H54 (cell line): ENCODE data around the gene TCF7.

Experiments
- DNase-seq: peaks from one replicate; pipeline ENCODE4 v3.0.0; 2011; ENCODE audit warnings: low spot score, mixed read lengths; ENCODE audit not compliant: insufficient read length
- FAIRE-seq: peaks from 3 replicates; lab custom pipeline; 2011; peaks lifted over from hg19 to GRCh38; lab: Jason Lieb, UNC
- POLR2A ChIP-seq: IDR thresholded peaks from 2 replicates; pipeline ENCODE4 v1.6.1; 2011; ENCODE audit warnings: low read depth, mild to moderate bottlenecking, low read length

Gene TCF7

DNA sequence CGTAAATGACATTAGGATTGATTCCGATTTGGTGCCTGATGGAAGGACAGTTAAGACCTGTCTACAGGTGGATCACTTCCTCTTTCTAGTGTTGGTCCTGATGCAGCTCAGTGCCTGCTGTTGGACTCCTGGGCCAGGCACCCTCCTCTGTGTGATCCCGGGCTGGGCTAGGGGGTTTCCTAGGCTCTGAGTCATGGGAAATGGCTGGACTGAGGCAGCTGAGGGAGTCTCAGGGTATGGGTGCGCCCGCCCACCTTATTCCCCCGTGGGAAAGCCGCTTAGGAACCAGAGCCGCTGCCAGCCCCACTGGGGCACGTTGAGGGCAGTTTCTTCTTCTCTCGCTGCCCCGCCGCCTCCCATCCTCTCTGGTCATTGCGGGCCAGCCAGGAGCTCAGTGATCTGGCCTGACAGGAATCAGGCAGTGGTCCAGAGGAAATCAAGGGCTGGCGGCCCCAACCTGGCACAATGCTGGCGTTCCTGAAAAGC is 12.9 kb downstream of the TCF7 start:
- DNase-seq (no peak), FAIRE-seq (no peak)
- no peak for TF ChIP-seq POLR2A

DNA sequence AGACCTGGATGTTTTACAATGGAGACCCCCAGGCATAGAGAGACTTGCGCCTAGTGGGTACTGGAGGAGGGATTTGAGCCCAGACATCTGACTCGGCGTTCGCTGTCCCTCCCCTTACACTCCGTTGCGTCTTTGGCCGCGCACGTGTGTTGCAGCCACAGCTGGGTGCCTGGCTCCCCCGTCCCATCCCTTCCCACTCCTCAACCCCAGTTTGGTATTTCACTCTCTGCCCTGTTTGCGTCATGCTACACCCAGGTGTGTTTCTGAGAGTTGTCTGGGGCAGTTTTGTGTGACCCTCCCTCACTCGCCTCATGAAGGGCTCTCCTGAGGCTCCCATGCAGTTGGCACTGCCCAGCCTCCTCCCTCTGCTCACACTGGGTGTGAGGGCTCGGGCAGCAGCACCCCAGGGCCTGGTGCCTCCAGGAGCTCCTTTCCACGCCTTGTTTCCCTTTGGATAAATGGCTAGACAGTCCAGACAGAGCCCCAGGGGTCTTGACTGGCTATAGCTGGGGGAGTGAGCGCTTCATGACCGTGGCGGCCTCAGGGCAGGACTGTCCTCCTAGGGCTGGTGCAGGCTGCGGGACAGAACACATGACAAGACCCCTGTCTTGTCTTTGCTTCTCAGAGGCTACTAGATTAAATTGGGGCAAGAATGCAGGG is 13.6 kb downstream of the TCF7 start:
- no peak for DNase-seq
- no peak for FAIRE-seq
- TF ChIP-seq POLR2A: no peak

DNA sequence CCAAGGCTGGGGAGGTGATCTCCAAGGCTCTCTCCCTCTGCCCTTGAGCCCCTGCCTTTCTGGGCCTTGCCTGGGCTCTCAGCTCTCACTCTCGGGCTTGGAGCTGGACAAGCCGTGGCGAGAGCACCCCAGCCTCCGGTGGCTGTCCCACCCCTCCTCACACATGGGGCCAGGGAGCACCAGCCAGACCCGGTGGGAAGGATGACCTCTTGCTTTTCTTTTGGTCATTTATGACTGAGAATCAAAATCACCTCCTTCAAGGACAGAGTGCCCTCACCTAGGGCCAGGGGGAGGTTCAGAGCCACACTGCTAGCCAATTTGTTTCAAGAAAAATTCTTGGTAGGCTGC is 14.1 kb downstream of the TCF7 start:
- DNase-seq (no peak), FAIRE-seq (no peak)
- TF ChIP-seq POLR2A: no peak

DNA sequence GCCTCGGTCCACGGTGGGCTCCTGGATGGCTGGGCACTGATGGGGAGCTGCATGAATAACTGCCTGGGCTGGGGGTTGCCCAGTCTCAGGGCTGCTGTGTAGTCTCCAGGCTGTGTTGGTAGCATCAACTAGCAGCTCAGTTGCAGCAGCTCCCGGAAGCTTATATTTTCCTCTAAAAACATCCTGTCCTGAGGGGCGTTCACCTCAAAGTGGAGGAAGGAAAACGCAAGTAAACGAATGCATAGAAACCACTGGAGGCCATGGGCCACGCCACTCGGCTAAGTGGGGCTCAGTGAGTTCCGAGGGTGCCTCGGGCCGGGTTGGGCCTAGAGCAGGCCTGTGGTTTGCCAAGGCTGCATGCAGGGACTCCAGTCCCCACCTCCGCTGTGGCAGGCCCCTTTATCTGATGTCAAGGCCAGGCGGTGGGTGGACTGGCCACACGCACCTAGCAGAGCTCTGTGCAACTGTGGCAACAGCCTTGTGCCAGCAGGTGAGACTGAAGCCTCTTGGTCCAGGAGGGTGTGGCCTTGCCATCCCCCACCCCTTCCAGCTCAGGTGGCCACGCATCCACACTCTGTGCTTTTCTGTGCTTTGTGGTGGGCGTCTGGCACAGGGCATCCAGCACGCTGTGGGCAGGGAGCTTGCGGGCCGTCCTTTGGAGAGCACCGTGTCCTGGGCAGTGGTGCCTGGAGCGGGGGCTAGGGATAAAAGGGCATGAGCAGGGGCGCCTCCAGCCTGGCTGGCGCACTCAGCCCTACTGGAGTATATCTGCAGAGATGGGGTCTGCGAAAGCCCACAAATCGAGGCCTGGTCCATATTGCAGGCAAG is 15.1 kb downstream of the TCF7 start:
- TF ChIP-seq POLR2A: no peak
- FAIRE-seq (no peak), DNase-seq (no peak)

DNA sequence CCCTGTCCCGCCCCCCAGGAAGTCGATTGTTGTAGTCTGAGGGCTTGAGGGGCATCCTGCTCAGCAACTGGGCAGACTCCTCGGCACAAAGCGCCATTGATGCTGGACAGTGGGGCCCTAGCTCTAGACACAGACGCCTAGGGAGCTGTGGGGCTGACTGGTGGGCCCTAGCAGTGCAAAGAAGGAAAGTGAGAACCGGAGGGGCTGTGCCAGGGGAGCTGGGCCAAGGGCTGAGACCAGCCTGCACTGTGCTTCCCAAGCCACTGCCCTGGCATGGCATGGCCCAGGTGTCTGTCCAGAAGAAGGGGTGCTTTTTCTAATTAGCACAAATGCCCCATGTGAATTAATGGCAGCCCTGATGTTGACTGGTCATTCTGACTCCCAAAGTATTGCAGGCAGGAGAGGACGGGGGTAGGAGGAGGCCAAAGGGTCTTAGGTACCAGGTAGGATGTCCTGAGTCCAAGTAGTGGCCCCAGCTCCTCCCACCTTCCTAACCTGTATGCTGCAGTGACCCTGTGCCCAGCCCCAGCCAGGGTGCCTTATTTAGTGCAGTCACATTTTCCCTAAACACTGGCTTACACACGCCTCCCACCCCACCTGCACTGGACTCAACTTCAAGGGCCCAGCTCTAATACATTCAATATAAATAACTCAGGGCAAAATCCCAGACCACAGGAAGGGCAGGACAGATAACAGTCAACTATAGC is 15.9 kb downstream of the TCF7 start:
- FAIRE-seq (no peak), DNase-seq (no peak)
- TF ChIP-seq POLR2A: no peak

DNA sequence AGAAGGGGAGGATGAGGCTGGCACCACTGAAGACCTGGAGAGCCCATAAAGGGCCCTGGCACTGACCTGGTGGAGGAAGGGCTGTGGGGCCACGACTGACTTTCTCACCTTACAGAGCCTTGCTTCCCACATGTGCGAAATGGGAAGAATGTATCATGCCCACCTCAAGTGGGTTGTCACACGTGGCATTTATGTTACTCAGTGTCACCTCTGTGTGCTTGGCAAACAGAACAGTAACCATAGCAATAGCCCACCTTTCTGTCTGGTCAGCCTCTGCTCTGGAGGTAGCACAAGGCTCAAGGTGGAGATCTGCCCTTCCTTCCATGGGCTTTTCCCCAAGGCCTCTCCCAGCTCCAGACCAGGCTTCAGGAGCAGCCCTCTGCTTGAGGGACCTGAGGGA is 16.7 kb downstream of the TCF7 start:
- DNase-seq: no peak
- FAIRE-seq: no peak
- TF ChIP-seq POLR2A: no peak

DNA sequence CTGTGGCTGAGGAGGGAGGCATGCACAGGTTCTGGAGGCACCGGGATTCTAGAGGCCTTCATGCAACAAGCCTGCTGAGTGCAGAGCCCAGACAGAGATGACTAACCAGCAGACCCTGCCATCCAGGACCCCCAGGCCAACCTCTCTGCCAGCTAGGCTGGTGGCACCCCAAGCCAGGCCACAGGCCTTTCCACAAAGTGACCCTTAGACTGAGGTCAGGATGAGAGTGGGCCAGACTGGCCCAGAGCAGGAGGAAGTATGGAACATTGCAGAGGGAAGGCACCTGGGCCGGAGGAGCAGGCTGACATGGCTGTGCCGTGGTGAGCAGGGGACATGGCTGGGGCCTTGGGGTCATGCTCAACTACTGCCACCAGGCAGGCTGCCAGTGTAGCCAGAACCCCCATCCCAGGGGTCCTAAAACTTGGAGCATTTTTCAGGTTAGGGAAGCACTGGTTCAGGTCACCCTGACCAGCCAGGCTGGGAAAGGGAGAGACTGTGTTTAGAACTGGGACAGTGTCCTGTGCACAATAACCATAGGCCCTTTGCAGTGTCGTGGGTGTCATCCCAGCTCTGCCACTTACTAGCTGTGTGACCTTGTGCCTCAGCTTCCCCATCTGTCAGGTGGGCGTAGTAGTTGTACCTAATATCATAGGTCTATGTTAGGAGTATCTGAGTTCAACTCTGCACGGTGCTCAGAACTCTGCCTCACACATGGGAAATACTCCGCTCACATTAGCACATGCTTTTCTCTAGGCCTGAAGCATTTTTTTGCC is 17.3 kb downstream of the TCF7 start:
- DNase-seq: no peak
- no peak for TF ChIP-seq POLR2A
- FAIRE-seq: no peak

DNA sequence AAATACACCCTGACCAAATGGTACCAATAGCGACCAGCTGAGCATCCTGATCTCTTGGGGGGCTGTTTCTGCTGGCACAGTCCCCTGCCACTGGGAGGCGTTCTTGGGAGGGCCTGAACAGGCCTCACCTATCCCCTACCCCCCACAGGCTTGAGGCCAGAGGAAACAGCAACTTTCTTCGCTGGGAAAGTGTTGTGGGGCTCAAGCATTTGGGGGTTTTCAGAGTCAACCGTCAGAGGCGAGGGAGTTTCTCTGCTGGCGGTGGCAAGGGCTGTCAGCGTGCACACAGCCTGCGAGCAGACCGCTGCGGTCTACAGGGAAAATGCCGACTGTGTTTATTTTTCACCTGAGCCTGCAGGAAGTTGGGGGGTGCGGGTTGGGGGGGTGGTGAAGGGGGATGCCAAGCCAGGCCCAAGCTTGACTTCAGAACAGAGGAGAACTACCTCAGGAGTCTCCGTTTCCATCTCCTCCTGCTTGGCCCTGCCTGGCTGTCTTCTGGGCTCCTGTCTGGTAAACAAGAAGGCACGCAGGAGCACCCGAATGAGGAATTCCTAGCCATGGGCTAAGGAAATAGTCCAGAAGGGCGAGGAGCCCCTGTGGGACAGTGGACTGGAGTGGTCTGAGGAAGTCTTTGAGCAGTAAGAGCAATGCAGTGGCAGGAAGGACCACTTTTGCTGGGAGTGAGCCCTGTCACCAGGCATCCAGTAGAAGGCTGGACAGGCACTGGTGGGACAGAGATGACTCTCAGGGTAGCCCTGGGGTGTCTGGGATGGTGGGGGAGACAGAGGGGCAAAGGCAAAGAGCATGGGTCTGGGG is 18.1 kb downstream of the TCF7 start:
- FAIRE-seq (no peak), DNase-seq (no peak)
- TF ChIP-seq POLR2A: no peak

DNA sequence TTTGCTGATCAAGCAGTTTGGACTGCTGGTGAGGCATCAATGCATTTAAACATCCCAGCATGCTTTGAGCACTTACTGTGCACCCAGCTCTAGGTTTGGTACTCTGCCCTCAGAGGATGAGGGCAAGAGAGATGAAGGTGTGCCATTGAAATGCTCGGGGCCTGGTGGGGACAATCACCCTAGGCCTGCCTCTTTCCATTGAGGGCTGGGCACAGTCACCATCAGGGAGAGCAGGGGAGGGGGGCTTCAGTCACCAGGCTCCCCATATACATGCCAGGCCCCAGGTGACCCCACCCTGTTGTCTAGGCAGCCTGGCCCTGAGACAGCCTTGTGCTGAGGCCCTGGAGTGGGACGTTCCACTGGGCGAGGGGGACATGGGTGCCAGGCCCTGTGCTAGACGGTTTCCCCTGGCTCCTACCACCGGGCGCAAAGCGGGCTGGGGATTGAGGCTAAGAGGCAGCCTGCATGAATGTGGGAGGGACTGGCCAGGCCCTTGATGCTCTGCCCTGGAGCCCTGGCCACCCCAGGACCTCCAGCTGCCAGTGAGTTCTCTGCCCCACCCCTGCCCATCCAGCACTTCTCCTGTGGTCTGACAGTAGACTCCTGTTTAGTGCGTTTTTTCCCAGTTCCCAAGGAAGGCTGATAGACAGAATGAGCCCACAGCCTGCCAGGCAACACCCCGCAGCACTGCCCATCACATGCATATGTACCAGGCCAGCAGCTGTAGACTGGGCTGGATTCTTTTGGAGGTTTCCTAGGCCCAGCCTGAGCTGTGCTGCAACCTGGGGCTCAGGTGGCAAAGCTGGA is 18.9 kb downstream of the TCF7 start:
- FAIRE-seq: no peak

DNA sequence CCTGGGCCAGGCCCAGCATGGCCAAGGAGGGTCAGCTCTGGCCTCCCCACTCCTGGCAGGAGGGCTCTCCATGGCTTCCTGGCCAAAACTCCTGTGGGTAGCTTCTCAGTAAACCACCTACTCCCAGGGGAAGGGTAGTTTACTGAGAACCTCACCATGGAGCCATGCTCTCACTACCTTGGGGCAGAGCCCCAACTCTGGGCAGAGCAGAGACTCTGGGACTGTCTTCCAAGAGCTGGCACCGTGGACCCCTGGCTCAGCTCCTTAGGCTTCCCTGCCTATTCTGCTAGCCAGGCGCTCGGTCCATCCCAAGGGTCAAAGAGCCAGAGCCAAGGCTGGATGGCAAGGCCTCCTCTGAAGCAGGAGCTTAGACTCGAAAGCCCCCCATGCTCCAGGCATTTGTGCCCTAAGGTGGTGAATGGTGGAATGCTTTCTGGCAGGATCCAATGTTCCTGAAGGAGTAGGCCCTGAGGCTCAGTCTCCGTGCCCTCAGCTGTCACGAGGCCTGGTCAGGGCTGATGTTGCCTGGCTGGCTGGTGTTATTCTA is 19.6 kb downstream of the TCF7 start:
- no peak for DNase-seq
- TF ChIP-seq POLR2A: no peak
- FAIRE-seq: no peak

More for the DNA sequence above, 18.9 kb downstream of the TCF7 start:
- no peak for DNase-seq
- no peak for TF ChIP-seq POLR2A

DNA sequence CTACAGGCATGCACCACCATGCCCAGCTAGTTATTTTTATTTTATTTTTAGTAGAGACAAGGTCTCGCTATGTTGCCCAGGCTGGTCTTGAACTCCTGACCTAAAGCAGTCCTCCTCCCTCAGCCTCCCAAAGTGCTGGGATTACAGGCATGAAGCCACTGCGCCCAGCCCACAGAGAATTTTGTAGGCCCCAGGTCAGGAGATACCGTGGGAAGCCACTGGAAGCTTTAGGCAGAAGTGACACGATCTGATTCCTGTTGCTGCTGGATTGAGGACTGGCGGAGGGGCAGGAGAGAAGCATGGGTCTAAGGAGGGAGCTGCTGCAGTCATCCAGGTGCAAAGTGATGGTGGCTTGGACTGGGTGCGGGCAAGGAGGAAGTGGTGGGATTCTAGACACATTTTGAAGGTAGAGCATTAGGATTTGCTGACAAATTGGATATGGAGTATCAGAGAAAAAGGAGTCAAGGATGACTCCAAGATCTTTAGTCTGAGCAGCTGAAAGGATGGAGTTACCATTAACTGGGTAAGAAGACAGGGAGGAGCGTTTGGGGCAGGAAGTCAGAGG is 20.7 kb downstream of the TCF7 start:
- TF ChIP-seq POLR2A: no peak
- DNase-seq (no peak), FAIRE-seq (no peak)

DNA sequence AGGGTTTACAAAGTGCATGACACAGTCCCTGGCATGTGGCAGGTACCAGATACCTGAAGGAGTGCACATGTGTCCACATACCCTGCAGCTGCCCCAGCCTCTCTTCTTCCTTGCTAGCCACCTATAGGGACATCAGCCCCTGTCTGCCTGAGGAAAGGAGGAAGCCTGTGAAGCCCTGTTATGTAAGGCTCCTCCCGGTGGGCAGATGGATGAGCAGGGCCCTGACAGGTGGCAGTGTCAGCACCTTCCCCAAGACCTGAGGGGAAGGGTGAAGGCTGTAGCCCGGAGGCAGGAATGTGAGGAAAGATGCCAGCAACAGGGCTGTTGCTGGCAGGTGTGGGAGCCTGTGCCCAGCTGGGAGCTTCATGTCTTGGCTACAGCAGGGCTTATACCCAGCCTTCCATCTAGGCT is 21.7 kb downstream of the TCF7 start:
- no peak for FAIRE-seq
- no peak for TF ChIP-seq POLR2A
- DNase-seq: no peak
